HG03520 (cell line): ENCODE measurements around the gene SCYL2.
"Not testable (repeated sequence)": the region's sequence is repeated elsewhere in the genome, so short reads cannot be mapped to it uniquely, and the experiment has no call there.

ENCODE experiments used
- ATAC-seq: cut with Tn5 transposase; IDR thresholded peaks from one replicate; pipeline ENCODE4 v1.9.1; 2021; ENCODE audit warnings: mild to moderate bottlenecking, moderate library complexity; ENCODE audit not compliant: unreplicated experiment

SCYL2 gene, protein sequence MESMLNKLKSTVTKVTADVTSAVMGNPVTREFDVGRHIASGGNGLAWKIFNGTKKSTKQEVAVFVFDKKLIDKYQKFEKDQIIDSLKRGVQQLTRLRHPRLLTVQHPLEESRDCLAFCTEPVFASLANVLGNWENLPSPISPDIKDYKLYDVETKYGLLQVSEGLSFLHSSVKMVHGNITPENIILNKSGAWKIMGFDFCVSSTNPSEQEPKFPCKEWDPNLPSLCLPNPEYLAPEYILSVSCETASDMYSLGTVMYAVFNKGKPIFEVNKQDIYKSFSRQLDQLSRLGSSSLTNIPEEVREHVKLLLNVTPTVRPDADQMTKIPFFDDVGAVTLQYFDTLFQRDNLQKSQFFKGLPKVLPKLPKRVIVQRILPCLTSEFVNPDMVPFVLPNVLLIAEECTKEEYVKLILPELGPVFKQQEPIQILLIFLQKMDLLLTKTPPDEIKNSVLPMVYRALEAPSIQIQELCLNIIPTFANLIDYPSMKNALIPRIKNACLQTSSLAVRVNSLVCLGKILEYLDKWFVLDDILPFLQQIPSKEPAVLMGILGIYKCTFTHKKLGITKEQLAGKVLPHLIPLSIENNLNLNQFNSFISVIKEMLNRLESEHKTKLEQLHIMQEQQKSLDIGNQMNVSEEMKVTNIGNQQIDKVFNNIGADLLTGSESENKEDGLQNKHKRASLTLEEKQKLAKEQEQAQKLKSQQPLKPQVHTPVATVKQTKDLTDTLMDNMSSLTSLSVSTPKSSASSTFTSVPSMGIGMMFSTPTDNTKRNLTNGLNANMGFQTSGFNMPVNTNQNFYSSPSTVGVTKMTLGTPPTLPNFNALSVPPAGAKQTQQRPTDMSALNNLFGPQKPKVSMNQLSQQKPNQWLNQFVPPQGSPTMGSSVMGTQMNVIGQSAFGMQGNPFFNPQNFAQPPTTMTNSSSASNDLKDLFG

DNA sequence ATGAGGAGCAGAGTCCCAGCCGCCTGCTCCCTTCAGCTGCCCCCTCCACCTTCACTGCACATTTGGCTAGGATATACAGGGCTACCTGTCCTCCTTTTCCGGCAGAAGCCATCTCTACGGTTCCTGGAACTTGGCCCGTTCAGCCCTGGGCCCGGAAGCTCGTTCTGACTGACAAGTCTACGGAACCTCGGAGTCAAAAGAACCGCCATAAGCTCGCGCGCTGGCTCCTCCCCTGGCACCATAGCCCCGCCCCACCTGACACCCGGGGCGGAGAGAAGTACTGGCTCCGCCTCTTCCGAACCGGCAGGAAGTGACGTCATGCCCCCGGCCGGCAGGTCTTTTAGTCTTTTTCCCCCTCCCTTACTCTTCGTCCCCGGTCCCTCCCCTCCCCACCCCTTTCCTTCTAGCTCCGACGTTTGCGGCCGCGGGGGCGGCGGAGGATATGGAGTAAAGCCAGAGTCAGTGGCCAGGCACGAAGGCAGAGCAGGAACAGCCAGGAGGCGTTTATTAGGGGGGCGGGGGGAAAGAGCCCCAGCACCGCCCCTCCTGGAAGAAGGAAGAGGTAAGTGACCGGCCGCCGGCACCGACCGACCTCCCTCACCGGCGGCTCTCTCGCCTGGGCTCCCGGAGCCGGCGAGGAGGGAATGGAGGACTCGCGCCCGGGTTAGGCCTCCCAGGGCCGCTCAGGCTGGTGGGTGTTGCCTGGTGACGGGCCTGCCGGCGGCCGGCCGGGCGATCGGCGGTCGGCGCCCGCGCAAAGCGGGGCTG lies at the start of gene SCYL2, which contains the start of gene DEPDC4:
SCYL2 (plus strand) TSS at position 343 of the 768 bp plus-strand sequence. CDS start 15,794 bp downstream, outside the sequence.
DEPDC4 (minus strand) TSS at position 245 of the 768 bp plus-strand sequence; CDS start at position 242, 3 bp downstream.
- ATAC-seq: peak; percentile 90

DNA sequence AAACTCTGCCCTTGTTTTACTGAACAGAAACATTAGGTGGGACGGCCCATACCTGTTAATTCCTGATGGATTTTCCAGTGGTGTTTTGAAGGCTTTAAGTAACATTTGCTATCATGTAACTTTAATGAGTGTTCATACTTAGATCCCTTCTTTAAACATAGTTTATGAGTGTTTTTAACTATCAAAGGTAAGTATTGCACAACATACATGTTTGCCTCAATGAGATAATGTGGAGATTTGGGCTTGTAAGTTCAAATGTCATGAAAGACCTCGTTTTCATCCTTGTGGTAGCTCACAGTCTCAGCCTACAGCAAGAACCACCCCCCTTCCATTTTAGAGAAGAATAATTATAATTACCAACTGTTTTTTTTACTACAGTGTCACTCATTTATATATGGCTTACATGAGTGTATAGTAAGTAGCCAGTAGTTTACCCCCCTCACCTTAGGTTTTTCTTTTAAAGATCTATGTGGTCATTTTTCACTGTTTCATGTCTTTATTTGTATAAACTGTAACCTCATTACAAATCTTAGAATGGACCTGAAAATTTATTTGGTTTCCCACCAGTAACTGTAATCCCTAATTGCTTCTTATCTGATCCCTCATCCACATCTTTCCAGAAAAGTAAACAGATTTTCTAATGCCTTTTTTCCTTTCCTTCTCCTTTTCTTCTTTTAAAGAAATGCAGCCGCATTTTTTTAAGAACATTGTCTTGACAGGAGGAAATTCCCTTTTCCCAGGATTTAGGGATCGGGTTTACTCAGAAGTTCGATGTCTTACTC lies 47.5 kb upstream of the SCYL2 start:
- no peak for ATAC-seq

DNA sequence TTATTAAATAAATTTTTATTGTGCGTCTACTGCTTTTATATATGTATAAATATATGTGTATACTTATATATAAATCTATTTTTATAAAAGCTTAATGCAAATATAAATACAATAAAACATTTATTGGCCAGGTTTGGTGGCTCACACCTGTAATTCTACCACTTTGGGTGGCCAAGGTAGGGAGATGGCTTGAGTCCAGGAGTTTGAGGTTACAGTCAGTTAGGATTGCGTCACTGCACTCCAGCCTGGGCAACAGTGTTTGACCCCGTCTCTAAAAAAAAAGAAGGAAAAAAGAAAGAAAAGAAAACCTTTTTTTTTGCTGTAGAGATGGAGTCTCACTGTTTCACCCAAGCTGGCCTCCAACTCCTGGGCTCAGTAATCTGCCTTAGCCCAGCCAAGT lies 45.5 kb upstream of the SCYL2 start:
- no peak for ATAC-seq

DNA sequence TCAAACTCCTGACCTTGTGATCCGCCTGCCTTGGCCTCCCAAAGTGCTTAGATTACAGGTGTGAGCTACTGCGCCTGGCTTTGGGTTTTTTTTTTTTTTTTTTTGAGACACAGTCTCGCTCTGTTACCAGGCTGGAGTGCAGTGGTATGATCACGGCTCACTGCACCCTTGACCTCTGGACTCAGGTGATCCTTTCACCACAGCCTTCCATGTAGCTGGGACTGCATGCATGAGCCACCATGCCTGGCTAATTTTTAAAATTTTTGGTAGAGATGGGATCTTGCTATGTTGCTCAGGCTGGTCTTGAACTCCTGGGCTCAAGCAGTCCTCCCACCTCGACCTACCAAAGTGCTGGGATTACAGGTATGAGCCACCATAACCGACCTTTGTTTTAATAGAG lies 44.8 kb upstream of the SCYL2 start:
- ATAC-seq: not testable (repeated sequence)

DNA sequence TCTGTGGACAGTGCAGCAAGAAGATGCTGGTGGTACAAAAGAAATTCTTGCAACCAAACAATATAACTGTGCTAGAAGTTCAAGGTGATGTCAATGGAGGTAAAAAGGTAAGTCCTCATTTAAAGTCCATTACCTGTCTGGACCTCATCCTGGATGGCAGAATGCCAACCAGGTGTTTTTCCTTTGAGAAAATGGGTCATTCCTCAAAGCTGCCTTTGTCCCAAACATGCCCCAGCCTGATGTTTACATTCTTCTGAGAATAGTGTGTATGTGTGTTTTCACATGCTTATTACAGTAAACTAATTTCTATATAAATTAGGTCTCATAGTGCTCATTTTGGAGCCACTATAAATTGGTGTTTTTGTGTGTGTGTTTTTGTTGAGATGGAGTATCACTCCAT lies 41.5 kb upstream of the SCYL2 start:
- ATAC-seq: no peak

DNA sequence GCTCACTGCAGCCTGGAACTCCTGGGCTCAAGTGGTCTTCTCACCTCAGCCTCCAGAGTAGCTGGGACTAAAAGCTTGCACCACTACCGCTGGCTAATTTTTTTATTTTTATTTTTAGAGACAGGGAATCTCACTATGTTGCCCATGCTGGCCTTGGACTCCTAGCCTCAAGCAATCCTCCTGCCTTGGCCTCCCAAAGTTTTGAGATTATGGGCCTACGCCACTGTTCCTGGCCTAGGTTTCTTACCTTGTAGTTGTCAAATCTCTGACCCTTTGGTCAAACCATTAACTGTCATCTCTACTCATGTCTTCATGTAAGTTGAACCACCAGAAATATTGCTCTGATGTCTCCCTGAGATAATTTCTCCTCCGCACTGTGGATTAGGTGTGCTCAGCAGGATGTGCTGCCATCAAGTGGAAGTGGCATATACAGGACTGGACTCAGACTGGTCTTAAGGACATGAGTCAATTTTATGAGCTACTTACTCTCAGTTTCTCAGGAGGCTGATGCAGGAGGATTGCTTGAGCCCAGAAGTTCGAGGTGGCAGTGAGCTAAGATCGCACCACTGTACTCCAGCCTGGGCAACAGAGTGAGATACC lies 37.8 kb upstream of the SCYL2 start:
- ATAC-seq: no peak

DNA sequence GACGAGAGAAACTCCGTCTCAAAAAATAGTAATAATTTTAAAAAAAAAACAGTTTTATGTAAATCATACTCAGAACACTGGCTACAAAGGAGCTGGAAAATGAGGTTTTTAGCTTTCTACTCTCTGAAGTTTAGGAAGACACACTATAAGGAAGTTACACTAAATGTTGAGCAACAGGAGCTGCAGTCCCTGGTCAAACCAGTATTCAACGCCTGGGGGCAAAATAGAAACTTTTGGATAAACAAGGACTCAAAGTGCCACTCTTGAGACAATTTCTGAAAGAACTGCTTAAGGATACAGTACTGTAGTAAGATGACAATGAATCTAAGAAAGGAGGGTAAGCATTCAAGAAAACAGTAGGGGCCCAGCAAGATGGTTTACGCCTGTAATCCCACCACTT lies 37.1 kb upstream of the SCYL2 start:
- no peak for ATAC-seq

DNA sequence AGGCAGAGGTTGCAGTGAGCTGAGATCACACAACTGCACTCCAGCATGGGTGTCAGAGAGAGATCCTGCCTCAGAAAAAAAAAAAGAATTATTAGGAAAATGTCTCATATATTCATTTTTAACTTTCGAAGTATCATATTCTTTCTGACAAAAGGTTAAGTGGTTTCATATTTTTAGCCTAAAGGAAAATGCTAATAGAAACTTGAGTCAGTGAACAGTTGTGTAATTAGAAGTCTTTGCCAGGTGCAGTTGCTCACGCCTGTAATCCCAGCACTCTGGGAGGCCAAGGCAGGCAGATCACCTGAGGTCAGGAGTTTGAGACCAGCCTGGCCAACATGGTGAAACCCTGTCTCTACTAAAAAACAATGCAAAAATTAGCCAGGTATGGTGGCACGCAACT lies 35.1 kb upstream of the SCYL2 start:
- not testable (repeated sequence) for ATAC-seq

DNA sequence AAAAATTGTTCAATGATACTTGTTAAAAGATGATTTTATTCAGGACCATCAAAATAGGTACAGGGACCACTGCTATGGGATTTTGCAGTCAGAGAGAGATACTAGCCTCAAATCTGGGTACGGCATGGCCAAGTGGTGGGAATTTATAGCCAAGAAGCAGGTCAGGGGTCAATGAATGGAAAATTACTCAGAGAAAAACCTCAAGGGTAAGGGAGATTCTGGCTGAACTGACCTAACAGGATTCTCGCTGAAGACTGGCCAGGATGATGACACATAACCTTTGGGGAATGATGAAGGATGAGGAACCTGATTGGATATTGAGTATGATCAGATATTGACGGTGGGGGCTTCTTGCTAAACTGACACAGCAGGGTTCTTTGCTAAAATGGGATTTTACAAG lies 32.8 kb upstream of the SCYL2 start:
- ATAC-seq: no peak

DNA sequence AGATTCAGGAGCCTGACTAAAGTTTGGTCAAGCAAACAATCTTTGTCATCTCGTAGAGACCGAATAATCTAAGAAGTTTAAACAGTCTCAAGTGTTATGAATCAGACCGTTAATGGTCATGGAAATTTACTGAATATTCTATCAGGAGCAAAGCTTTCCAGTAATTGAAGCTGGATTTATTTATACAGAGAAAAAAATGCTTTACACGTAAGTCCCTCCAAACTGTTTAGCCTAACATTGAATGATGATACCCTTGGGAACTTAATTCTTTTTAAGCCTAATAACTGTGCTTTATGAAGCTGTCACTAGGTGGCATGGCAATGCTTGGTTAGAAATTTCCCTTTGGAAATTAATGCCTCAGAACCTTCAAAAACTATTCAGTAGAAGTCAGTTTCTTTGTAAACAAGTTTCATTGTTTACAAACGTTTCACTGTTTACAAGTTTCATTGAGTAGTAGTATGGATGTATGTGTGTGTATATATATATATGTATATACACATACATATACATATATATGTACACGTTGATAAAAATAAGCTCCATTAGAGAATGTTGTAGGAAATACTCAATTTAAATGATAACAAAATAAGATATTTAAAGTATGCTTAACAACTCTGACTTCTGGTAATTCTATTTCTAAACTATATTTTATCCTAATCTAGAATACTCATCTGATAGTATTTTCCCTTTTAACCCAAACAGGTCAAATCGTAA lies 32.2 kb upstream of the SCYL2 start:
- ATAC-seq: peak; percentile 55

DNA sequence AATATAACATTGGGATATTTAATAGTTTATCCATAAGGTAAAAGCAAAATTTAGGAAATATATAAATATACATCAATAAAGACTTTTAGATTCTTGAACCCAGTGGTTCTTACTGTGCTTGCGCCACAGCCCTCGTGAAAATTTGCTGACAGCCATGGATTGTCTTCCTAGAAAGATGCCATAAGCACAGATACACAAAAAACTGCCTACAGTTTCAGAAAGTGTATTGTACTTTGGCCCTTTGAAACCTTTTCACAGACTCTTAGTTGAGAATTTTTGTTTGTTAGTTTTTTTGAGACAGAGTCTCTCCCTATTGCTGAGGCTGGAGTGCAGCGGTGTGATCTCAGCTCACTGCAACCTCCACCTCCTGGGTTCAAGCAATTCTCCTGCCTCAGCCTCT lies 28.2 kb upstream of the SCYL2 start:
- ATAC-seq: no peak

DNA sequence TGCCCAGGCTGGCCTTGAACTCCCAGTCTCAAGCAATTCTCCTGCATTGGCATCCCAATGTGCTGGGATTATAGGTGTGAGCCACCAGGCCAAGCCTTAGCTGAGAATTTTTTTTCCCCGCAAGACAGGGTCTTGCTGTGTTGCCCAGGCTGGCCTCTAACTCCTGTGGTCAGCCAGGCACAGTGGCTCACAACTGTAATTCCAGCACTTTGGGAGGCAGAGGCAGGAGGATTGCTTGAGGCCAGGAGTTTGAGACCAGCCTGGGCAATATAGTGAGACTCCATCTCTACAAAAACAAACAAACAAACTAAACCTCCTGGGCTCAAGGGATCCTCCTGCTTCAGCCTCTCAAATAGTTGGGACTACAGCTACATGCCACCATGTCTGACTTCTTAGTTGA lies 27.4 kb upstream of the SCYL2 start:
- ATAC-seq: no peak

DNA sequence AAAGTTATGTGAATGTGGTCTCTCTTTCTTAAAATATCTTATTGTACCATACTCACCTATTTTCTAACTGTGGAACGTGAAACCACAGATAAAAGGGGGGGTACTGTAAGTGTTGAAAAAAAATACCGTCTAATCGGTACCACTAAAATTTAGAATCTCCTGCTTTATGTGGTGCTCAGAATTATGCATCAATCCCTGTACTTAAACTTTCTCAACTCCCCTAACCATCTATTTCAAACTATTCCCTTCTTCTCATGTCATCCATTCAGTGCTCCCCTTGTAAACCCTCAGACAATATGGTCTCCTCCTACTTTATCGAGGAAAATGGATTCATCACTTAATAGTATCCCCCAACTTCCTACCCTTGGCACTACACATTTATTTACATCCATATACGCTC lies 23.8 kb upstream of the SCYL2 start:
- ATAC-seq: no peak

DNA sequence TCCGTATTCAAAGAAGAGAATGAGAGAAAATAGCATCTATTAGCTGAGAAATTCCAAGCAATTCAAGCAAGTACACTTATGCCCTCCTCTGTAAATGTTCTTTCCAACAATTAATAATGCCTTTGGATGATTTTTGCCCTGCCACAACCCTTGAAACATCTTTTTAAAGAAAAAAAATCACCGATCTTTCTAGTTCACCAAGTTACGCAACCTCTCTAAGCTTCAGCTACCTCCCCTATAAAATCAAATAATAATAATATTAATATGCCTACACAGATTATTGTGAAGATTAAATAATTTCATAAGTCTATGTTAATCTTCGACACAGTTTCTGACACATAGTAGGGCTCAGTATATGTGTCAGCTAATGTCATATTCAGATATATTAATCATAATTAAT lies 19.2 kb upstream of the SCYL2 start:
- ATAC-seq: no peak

DNA sequence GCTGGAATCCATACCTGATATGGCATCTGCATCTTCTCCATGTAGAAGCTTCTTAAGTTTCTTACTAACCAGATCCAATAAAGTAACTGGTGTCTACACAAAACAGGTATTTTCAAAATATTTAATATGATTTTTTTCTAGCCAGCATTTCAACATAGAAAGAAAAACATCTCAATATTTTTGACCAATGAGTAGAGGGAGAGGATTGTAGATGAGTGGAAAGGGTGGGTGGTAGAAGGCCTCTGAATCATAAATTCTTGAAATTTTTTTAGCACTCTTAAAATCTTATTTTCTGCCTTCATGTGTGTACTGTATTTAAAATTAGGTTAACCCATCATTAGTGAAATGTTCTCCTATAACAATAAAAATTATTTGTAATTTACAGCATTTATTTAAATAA lies 18.1 kb upstream of the SCYL2 start:
- ATAC-seq: no peak

DNA sequence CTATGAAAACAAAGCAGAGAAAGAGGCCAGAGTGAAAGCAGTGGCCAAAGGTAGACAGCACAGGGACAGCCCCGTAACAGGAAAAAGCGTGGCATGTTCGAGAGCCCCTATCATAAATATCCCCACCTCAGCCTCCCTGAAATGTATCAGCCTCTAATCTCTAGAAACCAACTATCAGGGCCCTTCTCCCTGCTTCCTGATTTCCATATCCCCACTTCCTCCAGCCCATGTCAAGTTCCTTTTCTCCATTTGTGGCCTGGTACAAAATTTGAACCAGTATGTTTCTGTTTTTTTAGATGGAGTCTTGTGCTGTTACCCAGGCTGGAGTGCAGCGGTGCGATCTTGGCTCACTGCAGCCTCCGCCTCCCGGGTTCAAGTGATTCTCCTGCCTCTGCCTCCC lies 17.0 kb upstream of the SCYL2 start:
- ATAC-seq: no peak

DNA sequence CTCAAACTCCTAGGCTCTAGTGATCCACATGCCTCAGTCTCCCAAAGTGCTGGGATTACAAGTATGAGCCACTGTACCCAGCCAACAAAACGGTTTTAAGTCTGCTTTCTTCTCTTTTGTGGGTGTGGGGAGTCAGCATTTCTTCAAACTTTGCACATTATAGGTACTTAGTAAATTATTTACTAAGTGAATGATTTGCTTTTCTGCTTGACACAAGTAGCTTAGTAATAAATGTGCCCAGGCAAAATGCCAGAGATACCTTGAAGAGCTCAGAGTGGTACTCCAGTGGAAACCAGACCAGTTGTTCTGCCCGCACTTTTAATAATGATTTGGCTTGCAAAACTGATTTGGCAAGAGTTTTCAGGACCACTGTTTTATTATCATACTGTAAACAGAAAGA lies 15.1 kb upstream of the SCYL2 start:
- ATAC-seq: no peak

DNA sequence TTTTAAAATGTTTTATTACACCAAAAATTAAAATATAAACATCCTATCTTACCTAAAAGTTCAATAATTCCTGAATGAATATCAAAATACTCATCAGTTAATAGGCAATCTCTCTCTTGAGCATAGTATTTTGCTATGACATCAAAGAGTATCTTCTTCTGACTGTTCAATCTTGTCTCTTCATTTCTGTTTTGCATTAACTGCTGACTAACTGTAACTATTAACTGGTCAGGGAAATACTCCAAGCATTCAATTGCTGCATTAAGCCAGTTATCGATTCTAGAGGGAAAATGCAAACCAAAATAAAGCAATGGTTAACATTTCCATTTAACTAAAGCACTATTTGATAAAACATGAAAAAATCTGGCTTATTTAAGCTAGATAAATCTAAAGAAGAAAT lies 13.5 kb upstream of the SCYL2 start:
- no peak for ATAC-seq

DNA sequence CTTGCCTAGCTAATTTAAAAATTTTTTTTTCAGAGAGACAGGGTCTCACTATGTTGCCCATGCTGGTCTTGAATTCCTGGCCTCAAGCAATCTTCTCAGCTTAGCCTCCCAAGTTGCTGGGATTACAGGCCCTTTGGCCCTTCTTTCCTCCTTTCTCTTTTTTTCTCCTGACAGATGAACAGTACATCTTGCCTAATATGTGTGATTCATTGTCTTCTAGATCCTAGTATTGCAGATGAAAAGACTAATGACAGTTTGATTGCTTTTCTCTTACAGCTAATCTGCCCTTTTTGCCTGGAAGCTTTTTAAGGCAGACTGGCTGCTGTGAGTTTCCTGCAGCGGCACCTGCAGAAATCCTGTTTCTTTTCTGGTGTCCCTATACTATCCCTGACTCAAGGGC lies 12.1 kb upstream of the SCYL2 start:
- no peak for ATAC-seq
